A673 (cell line): ENCODE measurements around the gene FRMD6.

Source experiments
- CTCF ChIP-seq: fragments of 300-800, 200-600 bp; sonication (generic); conservative IDR thresholded peaks from 2 replicates; pipeline ENCODE4 v1.5.1; 2017; ENCODE audit warnings: low read depth, mild to moderate bottlenecking, antibody characterized with exemption, low read length, moderate library complexity, mixed read lengths
- EZH2 ChIP-seq: fragments of 200-600 bp; sonication (generic); IDR thresholded peaks from 2 replicates; pipeline ENCODE4 v1.6.1; 2017; ENCODE audit warnings: borderline replicate concordance, low read depth, mild to moderate bottlenecking, mixed read lengths, antibody characterized with exemption, low read length; ENCODE audit not compliant: poor library complexity, severe bottlenecking

GRCh38 chr14:51703787-51704186 is 52.1 kb downstream of the FRMD6 start:
- TF ChIP-seq CTCF (no peak), EZH2 (no peak)
